ENCODE data around the gene SRD5A1. TPM values are rescaled to one million over a fixed set of nuclear protein-coding genes. Genes with fewer than 3 reads are reported as not detected.
"Not testable (repeated sequence)": the region's sequence is repeated elsewhere in the genome, so short reads cannot be mapped to it uniquely, and the experiment has no call there.

The SRD5A1 gene
- total RNA-seq, 1 experiment from 2014 or later, result 30.4 TPM

DNA sequence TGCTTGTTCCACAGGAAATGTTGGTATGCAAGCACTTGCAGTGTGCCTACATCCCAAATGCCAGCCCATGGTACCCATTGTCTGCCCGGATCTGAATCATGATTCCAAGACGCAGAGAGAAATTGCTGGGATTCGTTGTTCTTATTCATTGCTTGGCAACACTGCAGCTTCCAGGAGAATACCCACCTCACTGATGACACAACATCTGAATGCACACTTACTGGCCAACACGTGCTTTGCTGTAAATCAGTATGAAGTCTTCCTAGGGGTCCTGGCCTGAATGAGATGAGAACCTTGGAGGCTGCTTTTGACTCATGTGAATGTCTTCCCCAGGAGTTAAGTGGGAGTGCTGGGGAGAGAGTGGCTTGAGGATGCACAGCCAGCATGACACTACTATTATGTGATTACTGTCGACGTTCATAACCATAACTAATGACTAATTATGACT, 11.6 kb downstream of the SRD5A1 start:
- DNase-seq (ENCODE audit: low read depth, low spot score), result no peak
- CTCF ChIA-PET, result no interaction called here
- Histone ChIP-seq H3K4me3 (ENCODE audit: low read depth in 2 of 2, low read length in 2 of 2) (no peak overlapping the region), H3K4me1 (ENCODE audit: control insufficient read depth, insufficient read depth, low read length) (no peaks in the 10 kb centered on the region), H3K27me3 (ENCODE audit: control insufficient read depth, insufficient read depth, low read length) (no peaks in the 10 kb centered on the region), H3K9me3 (ENCODE audit: control insufficient read depth, insufficient read depth, low read depth, low read length) (no peaks in the 10 kb centered on the region), H3K36me3 (ENCODE audit: control insufficient read depth, insufficient read depth, low read length) (no peaks in the 10 kb centered on the region; the same call in 1 of the 2 replicates), H3K27ac (ENCODE audit: low read length) (no peak overlapping the region)
- BruUV-seq (replicated peaks), result no TSS peak
- intact Hi-C loops (cut with micrococcal nuclease; ENCODE audit: unreplicated experiment) (no loop called here), in situ Hi-C loops (cut with HindIII; ENCODE audit: low pct_unique_long_range_greater_than_20kb, low sequenced_read_pairs) (no loop called here)
- no peak for TF ChIP-seq SIN3A (IDR thresholded peaks at IDR 0.05; ENCODE audit: borderline replicate concordance, insufficient read depth, low read depth, low read length)
- no peak for TF ChIP-seq POLR2AphosphoS5 (IDR thresholded peaks at IDR 0.05; ENCODE audit: low read depth, low read length)
- TF ChIP-seq, protein P1, sequence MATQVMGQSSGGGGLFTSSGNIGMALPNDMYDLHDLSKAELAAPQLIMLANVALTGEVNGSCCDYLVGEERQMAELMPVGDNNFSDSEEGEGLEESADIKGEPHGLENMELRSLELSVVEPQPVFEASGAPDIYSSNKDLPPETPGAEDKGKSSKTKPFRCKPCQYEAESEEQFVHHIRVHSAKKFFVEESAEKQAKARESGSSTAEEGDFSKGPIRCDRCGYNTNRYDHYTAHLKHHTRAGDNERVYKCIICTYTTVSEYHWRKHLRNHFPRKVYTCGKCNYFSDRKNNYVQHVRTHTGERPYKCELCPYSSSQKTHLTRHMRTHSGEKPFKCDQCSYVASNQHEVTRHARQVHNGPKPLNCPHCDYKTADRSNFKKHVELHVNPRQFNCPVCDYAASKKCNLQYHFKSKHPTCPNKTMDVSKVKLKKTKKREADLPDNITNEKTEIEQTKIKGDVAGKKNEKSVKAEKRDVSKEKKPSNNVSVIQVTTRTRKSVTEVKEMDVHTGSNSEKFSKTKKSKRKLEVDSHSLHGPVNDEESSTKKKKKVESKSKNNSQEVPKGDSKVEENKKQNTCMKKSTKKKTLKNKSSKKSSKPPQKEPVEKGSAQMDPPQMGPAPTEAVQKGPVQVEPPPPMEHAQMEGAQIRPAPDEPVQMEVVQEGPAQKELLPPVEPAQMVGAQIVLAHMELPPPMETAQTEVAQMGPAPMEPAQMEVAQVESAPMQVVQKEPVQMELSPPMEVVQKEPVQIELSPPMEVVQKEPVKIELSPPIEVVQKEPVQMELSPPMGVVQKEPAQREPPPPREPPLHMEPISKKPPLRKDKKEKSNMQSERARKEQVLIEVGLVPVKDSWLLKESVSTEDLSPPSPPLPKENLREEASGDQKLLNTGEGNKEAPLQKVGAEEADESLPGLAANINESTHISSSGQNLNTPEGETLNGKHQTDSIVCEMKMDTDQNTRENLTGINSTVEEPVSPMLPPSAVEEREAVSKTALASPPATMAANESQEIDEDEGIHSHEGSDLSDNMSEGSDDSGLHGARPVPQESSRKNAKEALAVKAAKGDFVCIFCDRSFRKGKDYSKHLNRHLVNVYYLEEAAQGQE (IDR thresholded peaks at IDR 0.05; ENCODE audit: insufficient read depth in 1 of 2, low read depth in 2 of 2, low read length in 1 of 2), result no peak
- no peak for TF ChIP-seq TCF7L2 (IDR thresholded peaks at IDR 0.05; ENCODE audit: low read depth, low read length)
- no peak for TF ChIP-seq CTCF (IDR thresholded peaks at IDR 0.05)
- ATAC-seq, result no peak
- POLR2A ChIA-PET, result interaction anchor here (0.6 kb wide), 1 partner anchor 86 kb away, joined by 6 read pairs; no protein-coding TSS in a partner anchor

DNA sequence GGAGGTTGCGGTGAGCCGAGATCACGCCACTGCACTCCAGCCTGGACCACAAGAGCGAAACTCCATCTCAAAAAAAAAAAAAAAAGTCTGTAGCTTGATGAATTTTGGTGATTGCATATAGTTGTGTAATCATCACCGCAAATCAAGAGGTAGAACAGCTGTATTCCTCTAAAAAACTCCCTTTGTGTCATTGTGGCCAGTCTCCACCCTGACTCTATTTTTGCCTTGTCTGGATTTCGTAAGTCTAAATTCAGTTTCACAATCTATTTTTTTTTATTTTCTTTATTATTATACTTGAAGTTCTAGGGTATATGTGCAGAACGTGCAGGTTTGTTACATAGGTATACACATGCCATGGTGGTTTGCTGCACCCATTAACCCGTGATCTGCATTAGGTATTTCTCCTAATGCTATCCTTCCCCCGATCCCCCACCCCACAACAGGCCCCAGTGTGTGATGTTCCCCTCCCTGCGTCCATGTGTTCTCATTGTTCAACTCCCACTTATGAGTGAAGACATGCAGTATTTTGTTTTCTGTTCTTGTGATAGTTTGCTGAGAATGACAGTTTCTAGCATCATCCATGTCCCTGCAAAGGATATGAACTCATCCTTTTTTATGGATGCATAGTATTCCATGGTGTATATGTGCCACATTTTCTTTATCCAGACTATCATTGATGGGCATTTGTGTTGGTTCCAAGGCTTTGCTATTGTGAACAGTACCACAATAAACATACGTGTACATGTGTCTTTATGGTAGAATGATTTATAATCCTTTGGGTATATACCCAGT, 12.5 kb downstream of the SRD5A1 start:
- DNase-seq (ENCODE audit: low read depth, low spot score); ATAC-seq; H3K4me1 ChIP-seq (ENCODE audit: control insufficient read depth, insufficient read depth, low read length); H3K36me3 ChIP-seq (ENCODE audit: control insufficient read depth, insufficient read depth, low read length); H3K9me3 ChIP-seq (ENCODE audit: control insufficient read depth, insufficient read depth, low read depth, low read length); BruUV-seq (replicated peaks); in situ Hi-C loops (cut with HindIII; ENCODE audit: low pct_unique_long_range_greater_than_20kb, low sequenced_read_pairs); intact Hi-C loops (cut with micrococcal nuclease; ENCODE audit: unreplicated experiment); H3K4me3 ChIP-seq (ENCODE audit: low read depth in 2 of 2, low read length in 2 of 2); H3K27ac ChIP-seq (ENCODE audit: low read length); H3K27me3 ChIP-seq (ENCODE audit: control insufficient read depth, insufficient read depth, low read length); CTCF ChIA-PET: not testable (repeated sequence)
- POLR2A ChIA-PET, result interaction anchor here (0.6 kb wide), 2 partner anchors 24 to 85 kb away, joined by 3 to 6 read pairs; no protein-coding TSS in a partner anchor

DNA sequence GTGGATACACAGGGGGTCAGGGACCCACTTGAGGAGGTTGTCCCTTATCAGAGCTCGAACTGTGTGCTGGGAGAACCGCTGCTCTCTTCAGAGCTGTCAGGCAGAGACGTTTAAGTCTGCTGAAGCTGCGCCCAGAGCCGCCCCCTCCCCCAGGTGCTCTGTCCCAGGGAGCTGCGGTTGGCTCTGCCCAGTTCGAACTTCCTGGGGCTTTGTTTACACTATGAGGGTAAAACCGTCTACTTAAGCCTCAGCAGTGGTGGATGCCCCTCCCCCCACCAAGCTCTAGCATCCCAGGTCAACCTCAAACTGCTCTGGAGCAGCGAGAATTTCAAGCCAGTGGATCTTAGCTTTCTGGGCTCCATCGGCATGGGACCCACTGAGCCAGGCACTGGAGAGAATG, 15.9 kb downstream of the SRD5A1 start:
- intact Hi-C loops (cut with micrococcal nuclease; ENCODE audit: unreplicated experiment) (no loop called here), in situ Hi-C loops (cut with HindIII; ENCODE audit: low pct_unique_long_range_greater_than_20kb, low sequenced_read_pairs) (no loop called here)
- H3K27ac ChIP-seq (ENCODE audit: low read length), result no peak overlapping the region
- DNase-seq (ENCODE audit: low read depth, low spot score) (no peak), ATAC-seq (0 out of 2 replicates have a peak, but pooled peaks have one; percentile 45)
- TF ChIP-seq CTCF (IDR thresholded peaks at IDR 0.05) (no peak), TCF7L2 (IDR thresholded peaks at IDR 0.05; ENCODE audit: low read depth, low read length) (no peak), SIN3A (IDR thresholded peaks at IDR 0.05; ENCODE audit: borderline replicate concordance, insufficient read depth, low read depth, low read length) (no peak), POLR2AphosphoS5 (IDR thresholded peaks at IDR 0.05; ENCODE audit: low read depth, low read length) (no peak)
- TF ChIP-seq, protein P1 (IDR thresholded peaks at IDR 0.05; ENCODE audit: insufficient read depth in 1 of 2, low read depth in 2 of 2, low read length in 1 of 2), result no peak
- no TSS peak for BruUV-seq (replicated peaks)
- H3K36me3 ChIP-seq (ENCODE audit: control insufficient read depth, insufficient read depth, low read length), result no peaks in the 10 kb centered on the region
- H3K4me3 ChIP-seq (ENCODE audit: low read depth in 2 of 2, low read length in 2 of 2), result no peak overlapping the region
- no peaks in the 10 kb centered on the region for H3K4me1 ChIP-seq (ENCODE audit: control insufficient read depth, insufficient read depth, low read length)
- ChIA-PET CTCF (no interaction called here), POLR2A (no interaction called here)
- no peaks in the 10 kb centered on the region for H3K27me3 ChIP-seq (ENCODE audit: control insufficient read depth, insufficient read depth, low read length)
- no peaks in the 10 kb centered on the region for H3K9me3 ChIP-seq (ENCODE audit: control insufficient read depth, insufficient read depth, low read depth, low read length)

Measured in Panc1 (cell line).